ENCODE data around the gene MIF4GD.
"Not testable (repeated sequence)": the region's sequence is repeated elsewhere in the genome, so short reads cannot be mapped to it uniquely, and the experiment has no call there.

The MIF4GD gene

GRCh38 chr17:75270966-75271232, at the start of gene MIF4GD:
Gene MIF4GD (minus strand): TSS chr17:75271231. CDS start chr17:75270195, 1,036 bp downstream.
- peak; percentile 62 for DNase-seq (ENCODE audit: low read depth)

GRCh38 chr17:75319904-75320691, 49.1 kb upstream of the MIF4GD start:
- DNase-seq (ENCODE audit: low read depth): peak; percentile 40

- no peak for DNase-seq (ENCODE audit: low read depth)
Measured at GRCh38 chr17:75318615-75319222, 47.7 kb upstream of the MIF4GD start.

GRCh38 chr17:75318211-75318610, 47.2 kb upstream of the MIF4GD start:
- no peak for DNase-seq (ENCODE audit: low read depth)

- DNase-seq (ENCODE audit: low read depth): no peak
Measured at GRCh38 chr17:75317671-75318070, 46.6 kb upstream of the MIF4GD start.

GRCh38 chr17:75316253-75316652, 45.2 kb upstream of the MIF4GD start:
- no peak for DNase-seq (ENCODE audit: low read depth)

GRCh38 chr17:75315541-75316243, 44.7 kb upstream of the MIF4GD start:
- DNase-seq (ENCODE audit: low read depth): peak; percentile 27

GRCh38 chr17:75313941-75314551, 43.0 kb upstream of the MIF4GD start:
- DNase-seq (ENCODE audit: low read depth): peak; percentile 12

GRCh38 chr17:75308732-75309629, 38.0 kb upstream of the MIF4GD start:
- DNase-seq (ENCODE audit: low read depth): no peak

GRCh38 chr17:75307957-75308731, 37.1 kb upstream of the MIF4GD start:
- DNase-seq (ENCODE audit: low read depth): no peak

GRCh38 chr17:75301502-75302206, 30.6 kb upstream of the MIF4GD start:
- DNase-seq (ENCODE audit: low read depth): no peak

- no peak for DNase-seq (ENCODE audit: low read depth)
Measured at GRCh38 chr17:75301049-75301448, 30.0 kb upstream of the MIF4GD start.

- no peak for DNase-seq (ENCODE audit: low read depth)
Measured at GRCh38 chr17:75300280-75300679, 29.2 kb upstream of the MIF4GD start.

- DNase-seq (ENCODE audit: low read depth): no peak
Measured at GRCh38 chr17:75295201-75296158, 24.4 kb upstream of the MIF4GD start.

GRCh38 chr17:75292810-75293448, 21.9 kb upstream of the MIF4GD start:
- DNase-seq (ENCODE audit: low read depth): not testable (repeated sequence)

- DNase-seq (ENCODE audit: low read depth): peak; percentile 66
Measured at GRCh38 chr17:75289832-75290337, 18.9 kb upstream of the MIF4GD start.

GRCh38 chr17:75289115-75289831, 18.2 kb upstream of the MIF4GD start, which contains the start of gene SLC25A19:
Gene SLC25A19 (minus strand): TSS chr17:75289433. CDS start chr17:75286764, 2,669 bp downstream.
- DNase-seq (ENCODE audit: low read depth): peak; percentile 100

- DNase-seq (ENCODE audit: low read depth): no peak
Measured at GRCh38 chr17:75288770-75289114, 17.7 kb upstream of the MIF4GD start.
